HepG2 (cell line): ENCODE data around the gene ZBTB21. TPM values are rescaled to one million over a fixed set of nuclear protein-coding genes. Genes with fewer than 3 reads are reported as not detected.
A peak's percentile ranks its signal among the peaks of the same experiment; 100 is the strongest.

Experiments used
- CEBPG ChIP-seq: IDR thresholded peaks from 2 replicates; pipeline ENCODE4 v1.6.1; 2016
- ETV6 ChIP-seq: sonication (generic); formaldehyde crosslinking; conservative IDR thresholded peaks from 2 replicates; pipeline ENCODE4 v1.4.0; 2020; ENCODE audit warnings: missing genetic modification reagents
- GATAD2A ChIP-seq: IDR thresholded peaks from 2 replicates; pipeline ENCODE4 v1.6.1; 2016
- KLF13 ChIP-seq: sonication (generic); formaldehyde crosslinking; IDR thresholded peaks from 2 replicates; pipeline ENCODE4 v1.4.0; 2020; ENCODE audit warnings: mild to moderate bottlenecking, missing genetic modification reagents
- NR2F1 ChIP-seq, 2 experiments: fragments of 450-650 bp in 1 of 2; formaldehyde crosslinking in 1 of 2; IDR thresholded peaks; 2 replicates each; pipeline versions ENCODE4 v1.5.0 to v1.6.1; 2016 to 2020; ENCODE audit warnings: mild to moderate bottlenecking in 1 of 2, missing compliant biosample characterization in 1 of 2, missing genetic modification reagents in 1 of 2, moderate library complexity in 1 of 2
- PAF1 ChIP-seq: IDR thresholded peaks from 2 replicates; pipeline ENCODE4 v1.6.1; 2016; ENCODE audit warnings: missing genetic modification reagents, missing compliant biosample characterization
- POLR2AphosphoS2 ChIP-seq: IDR thresholded peaks from 2 replicates; pipeline ENCODE4 v1.6.1; 2011; ENCODE audit warnings: low read depth, low read length, improper control_type of control experiment
- THYN1 ChIP-seq: sonication (generic); formaldehyde crosslinking; IDR thresholded peaks from 2 replicates; pipeline ENCODE4 v1.8.1; 2023; ENCODE audit warnings: low read depth, mild to moderate bottlenecking, moderate library complexity, missing genetic modification reagents, borderline replicate concordance
- TIGD3 ChIP-seq: sonication (generic); formaldehyde crosslinking; IDR thresholded peaks from 2 replicates; pipeline ENCODE4 v1.5.1; 2020; ENCODE audit warnings: mild to moderate bottlenecking, missing genetic modification reagents, borderline replicate concordance
- ZFP90 ChIP-seq: sonication (generic); formaldehyde crosslinking; IDR thresholded peaks from 2 replicates; pipeline ENCODE4 v1.8.0; 2022; ENCODE audit warnings: missing genetic modification reagents, mild to moderate bottlenecking, inconsistent platforms, borderline replicate concordance
- ZMYM2 ChIP-seq: sonication (generic); formaldehyde crosslinking; IDR thresholded peaks from 2 replicates; pipeline ENCODE4 v1.8.0; 2022; ENCODE audit warnings: mild to moderate bottlenecking, missing genetic modification reagents
- ZNF235 ChIP-seq: sonication (generic); formaldehyde crosslinking; IDR thresholded peaks from 2 replicates; pipeline ENCODE4 v1.8.1; 2023; ENCODE audit warnings: mild to moderate bottlenecking, missing genetic modification reagents, borderline replicate concordance
- ZNF280D ChIP-seq: sonication (generic); formaldehyde crosslinking; IDR thresholded peaks from 2 replicates; pipeline ENCODE4 v1.5.1; 2020; ENCODE audit warnings: mild to moderate bottlenecking, missing genetic modification reagents
- ZNF616 ChIP-seq: sonication (generic); formaldehyde crosslinking; IDR thresholded peaks from 2 replicates; pipeline ENCODE4 v1.5.0; 2020; ENCODE audit warnings: low read depth, mild to moderate bottlenecking, missing genetic modification reagents
- ZNF784 ChIP-seq: sonication (generic); formaldehyde crosslinking; IDR thresholded peaks from 2 replicates; pipeline ENCODE4 v1.5.1; 2020; ENCODE audit warnings: missing genetic modification reagents, mild to moderate bottlenecking, borderline replicate concordance
- polyA plus RNA-seq, 8 experiments: library from polyadenylated mRNA; depleted of rRNA in 3 of 8; stranded (reverse) in 7 of 8; unstranded in 1 of 8; fragments of >200 nt; fragmentation: Illumina TruSeq in 4 of 8; extraction: Trizol in 4 of 8; gene quantifications; 2 replicates each; pipeline versions ENCODE4 v1.2.1 to v1.2.3, GENCODE V29; 2011 to 2016; ENCODE audit warnings: low read depth in 4 of 8, missing spikeins in 1 of 8, mixed read lengths in 1 of 8; ENCODE audit not compliant: insufficient read depth in 1 of 8
- total RNA-seq, 5 experiments: library from RNA; depleted of rRNA; stranded (reverse); fragments of >200 nt; fragmentation: Illumina TruSeq; extraction: Trizol; gene quantifications; 2 replicates each; pipeline ENCODE4 v1.2.3, GENCODE V29; 2016; ENCODE audit warnings: low read depth in 1 of 5
- TF ChIP-seq, protein P1 (sequence below): sonication (generic); formaldehyde crosslinking; IDR thresholded peaks from 2 replicates; pipeline ENCODE4 v1.4.0; 2020; ENCODE audit warnings: missing genetic modification reagents
- TF ChIP-seq, protein P2 (sequence below): sonication (generic); formaldehyde crosslinking; IDR thresholded peaks from 2 replicates; pipeline ENCODE4 v1.9.0; 2021; ENCODE audit warnings: missing genetic modification reagents, borderline replicate concordance

ZBTB21 gene
- total and polyA plus RNA-seq, 2 of the 13 experiments (the other 11 are each of a cell fraction or from before 2014, with no cell fraction given), result 4.5 to 6.1 TPM

- TF ChIP-seq TIGD3, result no peak
- TF ChIP-seq POLR2AphosphoS2, result peak; percentile 40; the same call in 1 of the 2 replicates
- 0 out of 2 replicates have a peak, but pooled peaks have one; percentile 36 for TF ChIP-seq ZFP90 (CRISPR knock-in tag)
- no peak; the same call in 1 of the 2 replicates for TF ChIP-seq CEBPG (CRISPR knock-in tag)
- TF ChIP-seq ZNF280D (CRISPR knock-in tag), result peak; percentile 59; the same call in 1 of the 2 replicates
- no peak; the same call in none of the 2 replicates for TF ChIP-seq ZNF784 (CRISPR knock-in tag)
- TF ChIP-seq, protein P1, sequence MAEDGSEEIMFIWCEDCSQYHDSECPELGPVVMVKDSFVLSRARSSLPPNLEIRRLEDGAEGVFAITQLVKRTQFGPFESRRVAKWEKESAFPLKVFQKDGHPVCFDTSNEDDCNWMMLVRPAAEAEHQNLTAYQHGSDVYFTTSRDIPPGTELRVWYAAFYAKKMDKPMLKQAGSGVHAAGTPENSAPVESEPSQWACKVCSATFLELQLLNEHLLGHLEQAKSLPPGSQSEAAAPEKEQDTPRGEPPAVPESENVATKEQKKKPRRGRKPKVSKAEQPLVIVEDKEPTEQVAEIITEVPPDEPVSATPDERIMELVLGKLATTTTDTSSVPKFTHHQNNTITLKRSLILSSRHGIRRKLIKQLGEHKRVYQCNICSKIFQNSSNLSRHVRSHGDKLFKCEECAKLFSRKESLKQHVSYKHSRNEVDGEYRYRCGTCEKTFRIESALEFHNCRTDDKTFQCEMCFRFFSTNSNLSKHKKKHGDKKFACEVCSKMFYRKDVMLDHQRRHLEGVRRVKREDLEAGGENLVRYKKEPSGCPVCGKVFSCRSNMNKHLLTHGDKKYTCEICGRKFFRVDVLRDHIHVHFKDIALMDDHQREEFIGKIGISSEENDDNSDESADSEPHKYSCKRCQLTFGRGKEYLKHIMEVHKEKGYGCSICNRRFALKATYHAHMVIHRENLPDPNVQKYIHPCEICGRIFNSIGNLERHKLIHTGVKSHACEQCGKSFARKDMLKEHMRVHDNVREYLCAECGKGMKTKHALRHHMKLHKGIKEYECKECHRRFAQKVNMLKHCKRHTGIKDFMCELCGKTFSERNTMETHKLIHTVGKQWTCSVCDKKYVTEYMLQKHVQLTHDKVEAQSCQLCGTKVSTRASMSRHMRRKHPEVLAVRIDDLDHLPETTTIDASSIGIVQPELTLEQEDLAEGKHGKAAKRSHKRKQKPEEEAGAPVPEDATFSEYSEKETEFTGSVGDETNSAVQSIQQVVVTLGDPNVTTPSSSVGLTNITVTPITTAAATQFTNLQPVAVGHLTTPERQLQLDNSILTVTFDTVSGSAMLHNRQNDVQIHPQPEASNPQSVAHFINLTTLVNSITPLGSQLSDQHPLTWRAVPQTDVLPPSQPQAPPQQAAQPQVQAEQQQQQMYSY (CRISPR knock-in tag), result no peak
- TF ChIP-seq ZNF235 (CRISPR knock-in tag), result peak; percentile 77; the same call in 1 of the 2 replicates
- TF ChIP-seq ETV6, result no peak; the same call in 1 of the 2 replicates
- TF ChIP-seq KLF13, result no peak
- TF ChIP-seq GATAD2A (CRISPR knock-in tag), result 0 out of 2 replicates have a peak, but pooled peaks have one; percentile 39
- TF ChIP-seq THYN1 (CRISPR knock-in tag), result no peak
- TF ChIP-seq ZMYM2, result peak; percentile 98
- TF ChIP-seq ZNF616 (CRISPR knock-in tag), result no peak
- TF ChIP-seq, protein P2, sequence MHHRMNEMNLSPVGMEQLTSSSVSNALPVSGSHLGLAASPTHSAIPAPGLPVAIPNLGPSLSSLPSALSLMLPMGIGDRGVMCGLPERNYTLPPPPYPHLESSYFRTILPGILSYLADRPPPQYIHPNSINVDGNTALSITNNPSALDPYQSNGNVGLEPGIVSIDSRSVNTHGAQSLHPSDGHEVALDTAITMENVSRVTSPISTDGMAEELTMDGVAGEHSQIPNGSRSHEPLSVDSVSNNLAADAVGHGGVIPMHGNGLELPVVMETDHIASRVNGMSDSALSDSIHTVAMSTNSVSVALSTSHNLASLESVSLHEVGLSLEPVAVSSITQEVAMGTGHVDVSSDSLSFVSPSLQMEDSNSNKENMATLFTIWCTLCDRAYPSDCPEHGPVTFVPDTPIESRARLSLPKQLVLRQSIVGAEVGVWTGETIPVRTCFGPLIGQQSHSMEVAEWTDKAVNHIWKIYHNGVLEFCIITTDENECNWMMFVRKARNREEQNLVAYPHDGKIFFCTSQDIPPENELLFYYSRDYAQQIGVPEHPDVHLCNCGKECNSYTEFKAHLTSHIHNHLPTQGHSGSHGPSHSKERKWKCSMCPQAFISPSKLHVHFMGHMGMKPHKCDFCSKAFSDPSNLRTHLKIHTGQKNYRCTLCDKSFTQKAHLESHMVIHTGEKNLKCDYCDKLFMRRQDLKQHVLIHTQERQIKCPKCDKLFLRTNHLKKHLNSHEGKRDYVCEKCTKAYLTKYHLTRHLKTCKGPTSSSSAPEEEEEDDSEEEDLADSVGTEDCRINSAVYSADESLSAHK (CRISPR knock-in tag), result no peak
- no peak for TF ChIP-seq PAF1 (CRISPR knock-in tag)
- TF ChIP-seq NR2F1 (CRISPR knock-in tag; IDR thresholded peaks at IDR 0.05), result no peak
Measured at GRCh38 chr21:42009831-42010506, at the start of gene ZBTB21 (continued).
